GM21825 (cell line): ENCODE measurements around the gene CLEC16A.

ENCODE experiments used
- ATAC-seq: cut with Tn5 transposase; IDR thresholded peaks from one replicate; pipeline ENCODE4 v1.9.1; 2021; ENCODE audit warnings: mild to moderate bottlenecking, moderate library complexity; ENCODE audit not compliant: unreplicated experiment

Gene CLEC16A

DNA sequence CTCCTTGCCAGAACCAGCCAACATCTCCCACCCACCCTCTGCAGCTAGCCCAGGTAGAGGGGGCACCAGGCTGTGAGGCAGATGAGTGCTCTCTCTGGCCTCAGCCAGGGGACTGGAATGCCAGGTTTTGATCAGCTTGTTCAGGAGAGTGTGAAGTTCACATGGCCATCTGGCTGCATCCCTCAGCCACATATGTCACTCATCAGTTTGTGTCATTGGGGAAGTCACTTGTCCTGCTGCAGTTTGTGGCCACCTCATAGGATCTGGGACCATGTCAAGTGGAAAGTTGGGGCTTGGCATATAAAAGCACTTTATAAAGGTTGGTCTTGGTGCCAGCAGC lies 164.1 kb downstream of the CLEC16A start:
- no peak for ATAC-seq

DNA sequence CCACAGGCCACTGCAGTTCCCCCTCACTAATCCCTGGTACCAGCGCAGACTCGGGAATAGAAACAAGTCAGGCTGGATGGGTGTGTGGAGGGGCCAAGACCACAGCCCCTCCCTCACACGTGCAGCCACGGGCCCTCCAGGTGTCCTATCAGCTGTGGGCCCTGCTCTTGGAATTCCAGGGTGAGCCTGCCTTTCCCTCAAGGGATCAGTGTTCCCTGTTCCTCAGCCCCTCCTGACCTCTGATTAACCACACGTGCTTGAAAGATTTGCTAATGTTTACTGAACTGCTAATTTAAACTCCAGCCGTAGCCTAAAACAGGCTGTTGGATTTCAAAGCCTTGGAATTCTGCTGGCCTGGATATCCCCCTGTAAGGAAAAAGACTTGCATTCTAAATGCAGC lies 165.2 kb downstream of the CLEC16A start:
- no peak for ATAC-seq

DNA sequence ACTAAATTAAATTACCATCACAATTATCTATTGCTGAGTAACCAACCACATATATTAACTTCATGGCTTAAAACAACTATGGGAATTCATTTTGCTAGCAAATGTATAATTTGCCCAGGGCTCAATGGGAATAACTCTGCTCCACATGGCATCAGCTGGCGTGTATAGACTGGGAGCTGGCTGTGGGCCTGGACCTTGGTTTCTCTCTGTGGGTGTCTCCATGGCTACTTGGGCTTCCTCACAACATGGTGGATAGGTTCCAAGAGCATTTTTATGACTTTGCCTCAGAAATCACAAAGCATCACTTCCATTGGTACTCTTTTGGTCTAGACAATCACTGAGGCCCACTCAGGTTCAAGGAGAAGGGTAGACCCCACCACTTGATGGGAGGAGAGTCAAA lies 166.8 kb downstream of the CLEC16A start:
- no peak for ATAC-seq

DNA sequence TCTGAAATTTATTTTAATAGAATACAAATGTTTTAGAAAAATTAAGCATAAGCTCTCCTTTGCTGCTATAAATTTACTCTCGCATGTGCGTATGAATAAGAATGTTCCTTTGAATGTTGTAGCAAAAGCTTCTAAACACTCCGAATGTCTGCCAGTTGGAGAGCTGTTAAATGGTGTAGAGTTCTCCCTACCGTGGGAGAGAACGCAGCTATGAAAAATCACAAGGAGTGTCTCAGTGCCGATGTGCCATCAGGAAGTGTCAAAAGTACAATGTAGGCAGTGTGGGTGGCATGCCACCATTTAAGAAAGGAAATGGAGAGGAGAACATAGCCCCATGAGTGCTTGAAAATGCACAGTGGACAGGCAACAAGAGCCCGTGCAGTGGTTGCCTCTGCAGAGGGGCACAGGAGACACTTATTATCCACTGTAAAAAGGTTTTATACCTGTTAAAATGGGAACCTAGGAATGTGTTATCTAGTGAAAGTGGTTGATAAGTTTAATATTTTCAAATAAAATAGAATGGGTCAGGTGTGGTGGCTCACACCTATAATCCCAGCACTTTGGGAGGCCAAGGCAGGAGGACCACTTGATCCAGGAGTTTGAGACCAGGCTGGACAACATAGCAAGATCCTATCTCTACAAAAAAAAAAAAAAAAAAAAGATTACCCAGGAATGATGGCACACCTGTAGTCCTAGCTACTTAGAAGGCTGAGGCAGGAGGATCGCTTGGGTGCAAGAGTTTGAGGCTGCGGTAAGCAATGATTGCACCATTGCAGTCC lies 167.7 kb downstream of the CLEC16A start:
- ATAC-seq, result no peak

DNA sequence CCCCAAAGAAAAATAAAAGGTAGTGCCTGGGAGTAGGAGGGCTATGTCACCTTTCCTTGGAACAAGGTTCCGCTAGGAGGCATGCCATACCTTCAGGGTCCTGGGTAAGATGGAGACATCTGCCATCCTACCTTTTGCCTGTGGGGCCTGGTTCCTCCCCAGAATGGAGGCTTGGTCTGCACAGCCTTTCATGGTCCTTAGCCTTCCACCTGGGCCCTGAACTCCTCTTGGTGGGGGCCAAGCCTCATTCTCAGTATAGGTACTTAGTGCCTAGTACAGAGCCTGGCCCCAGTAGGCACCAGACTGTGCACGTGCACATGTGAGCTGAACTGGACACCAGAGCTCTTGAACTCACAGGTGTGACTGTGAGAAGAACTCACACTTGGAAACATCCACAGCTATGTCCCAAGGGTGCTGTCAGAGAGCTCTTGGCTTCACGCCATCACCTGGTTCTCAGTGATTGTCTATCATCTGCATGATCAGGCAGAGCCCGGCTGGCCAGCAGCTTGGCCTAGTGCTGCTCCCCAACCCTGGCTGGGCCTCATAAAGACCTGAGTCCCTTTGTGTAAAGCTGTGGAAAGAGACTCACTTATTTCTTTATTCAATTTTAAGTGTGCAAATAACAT lies 168.5 kb downstream of the CLEC16A start:
- no peak for ATAC-seq

DNA sequence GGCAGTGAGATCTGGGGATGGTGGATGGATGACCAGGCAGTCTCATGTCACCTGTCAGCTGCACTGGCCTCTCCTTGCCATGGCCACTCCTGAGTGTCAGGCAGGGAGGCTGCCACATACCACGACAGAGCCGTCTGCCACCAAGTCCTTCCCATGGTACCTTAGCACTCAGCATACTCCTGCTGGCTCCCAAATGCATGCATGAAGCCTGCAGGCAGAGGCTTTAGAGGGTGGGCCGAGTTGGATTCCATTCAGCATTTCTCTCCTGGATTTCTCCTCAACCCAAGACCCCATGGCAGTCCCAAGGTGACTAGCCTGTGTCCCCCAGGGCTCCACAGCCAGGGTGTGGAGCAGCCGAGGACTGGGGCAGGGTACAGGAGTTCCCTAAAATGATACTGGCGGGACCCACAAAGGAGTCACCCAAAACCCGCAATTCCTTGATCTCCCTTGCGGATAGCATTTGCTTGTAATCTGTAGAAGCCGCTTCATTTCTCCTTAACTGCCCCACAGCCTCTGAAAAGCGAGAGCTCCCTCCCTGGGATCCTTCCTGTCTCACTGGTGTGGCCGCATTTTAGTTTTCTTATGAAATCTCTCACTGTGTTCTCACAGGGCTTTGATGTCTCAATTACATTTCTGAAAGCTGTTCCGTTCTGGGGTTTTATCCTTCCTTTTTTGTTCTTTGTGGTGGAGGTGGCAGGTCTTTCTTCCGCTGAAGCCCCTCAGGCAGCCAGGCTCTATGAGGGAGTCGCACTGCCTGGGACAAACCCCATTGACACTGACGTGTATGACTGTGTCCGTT lies 170.2 kb downstream of the CLEC16A start:
- ATAC-seq, result no peak

DNA sequence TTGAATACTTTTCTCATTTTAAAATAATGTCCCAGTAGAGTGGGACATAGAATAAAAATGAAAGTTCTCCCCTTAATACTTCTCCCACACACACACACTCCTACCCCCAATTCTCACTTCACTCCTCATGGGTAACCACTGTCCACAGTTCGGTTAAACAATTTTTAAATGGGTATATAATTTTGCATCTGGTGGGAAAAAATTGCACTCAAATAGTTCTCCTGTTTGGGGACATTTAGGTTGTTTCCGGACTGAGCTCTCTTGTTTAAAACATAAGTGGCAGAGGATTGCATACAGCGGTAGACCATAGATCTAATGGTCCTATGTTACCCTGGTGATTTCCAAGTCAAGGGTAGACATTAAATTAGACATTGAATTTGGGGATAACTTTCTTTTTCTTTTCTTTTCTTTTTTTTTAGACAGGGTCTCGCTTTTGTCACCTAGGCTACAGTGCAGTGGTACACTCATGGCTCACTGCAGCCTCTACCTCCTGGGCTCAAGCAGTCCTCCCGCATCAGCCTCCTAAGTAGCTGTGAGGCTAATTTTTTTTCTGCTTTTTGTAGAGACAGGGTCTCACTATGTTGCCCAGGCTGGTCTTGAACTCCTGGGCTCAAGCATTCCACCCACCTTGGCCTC lies 173.3 kb downstream of the CLEC16A start:
- no peak for ATAC-seq

DNA sequence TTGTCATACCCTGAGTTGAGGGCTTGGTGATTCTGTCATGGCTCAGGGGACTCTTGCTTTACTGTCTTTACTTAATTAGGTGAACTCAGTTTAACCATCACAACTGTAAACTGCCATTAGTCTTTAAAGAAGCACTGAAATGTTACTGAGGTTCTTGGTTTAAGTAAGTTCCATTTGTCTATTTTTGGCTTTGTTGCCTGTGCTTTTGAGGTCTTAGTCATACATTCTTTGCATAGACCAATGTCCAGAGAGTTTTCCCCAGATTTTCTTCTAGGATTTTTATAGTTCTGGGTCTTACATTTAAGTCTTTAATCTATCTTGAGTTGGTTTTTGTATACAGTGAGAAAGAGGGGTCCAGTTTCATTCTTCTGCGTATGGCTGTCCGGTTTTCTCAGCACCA lies 174.1 kb downstream of the CLEC16A start:
- no peak for ATAC-seq

DNA sequence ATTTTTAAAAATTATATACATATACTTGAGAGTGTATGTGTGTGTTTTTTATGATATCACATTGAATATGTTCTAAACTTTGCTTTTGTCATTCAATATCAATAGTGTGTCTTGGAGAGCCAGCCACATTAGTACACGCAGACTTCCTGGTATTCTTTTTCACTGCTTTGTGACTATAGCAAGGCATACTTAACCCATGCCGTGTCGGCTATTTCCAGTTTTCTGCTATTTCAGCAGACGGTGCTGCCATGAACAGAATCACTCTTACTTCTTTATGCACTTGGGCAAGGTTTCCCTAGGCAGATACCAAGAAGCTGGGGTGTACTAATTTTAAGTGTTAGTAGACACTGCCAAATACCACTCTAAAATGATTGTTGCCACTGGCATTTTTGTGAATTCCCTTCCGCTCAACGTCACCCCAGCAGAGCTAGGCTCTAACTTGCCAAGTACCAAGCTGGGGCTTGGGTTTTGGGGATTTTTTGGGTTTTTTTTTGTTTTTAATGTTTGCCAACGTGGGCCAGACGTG lies 176.8 kb downstream of the CLEC16A start:
- ATAC-seq, result no peak

DNA sequence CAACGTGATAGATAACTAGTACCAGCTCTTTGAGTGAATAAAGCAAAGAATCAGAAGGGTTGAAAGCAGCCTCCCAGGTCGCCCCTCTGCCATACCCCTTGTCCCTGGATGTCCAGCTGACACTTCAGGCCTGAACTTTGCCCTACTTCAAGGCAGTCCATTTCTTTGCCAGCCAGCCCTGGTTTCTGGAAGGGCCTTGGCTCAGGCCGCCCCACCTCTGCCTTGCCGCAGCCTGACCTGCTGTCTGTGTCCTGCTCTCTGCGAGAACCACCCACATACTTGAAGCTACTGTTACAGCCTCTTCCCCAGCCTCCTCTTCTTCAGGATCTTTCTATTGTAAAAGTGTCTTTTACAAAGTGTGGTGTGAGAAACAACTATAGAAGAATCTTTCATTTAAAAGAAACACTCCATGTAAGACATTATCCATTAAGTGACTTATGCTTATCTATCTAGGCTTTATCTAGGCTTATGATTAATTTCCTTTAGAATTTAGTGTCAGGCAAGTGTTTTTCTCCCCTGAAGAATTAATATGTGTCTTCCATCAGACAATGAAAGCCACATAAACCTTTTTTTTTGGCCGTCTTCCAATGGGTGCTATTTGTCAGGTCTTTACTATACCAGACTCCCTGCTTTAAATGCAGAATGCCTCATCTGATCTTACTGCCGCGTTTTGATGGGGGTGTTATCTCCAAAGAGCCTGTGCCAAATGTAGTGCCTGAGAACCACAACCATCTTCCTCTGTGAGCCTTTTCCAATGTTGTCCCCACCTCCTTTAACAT lies 177.7 kb downstream of the CLEC16A start:
- no peak for ATAC-seq

DNA sequence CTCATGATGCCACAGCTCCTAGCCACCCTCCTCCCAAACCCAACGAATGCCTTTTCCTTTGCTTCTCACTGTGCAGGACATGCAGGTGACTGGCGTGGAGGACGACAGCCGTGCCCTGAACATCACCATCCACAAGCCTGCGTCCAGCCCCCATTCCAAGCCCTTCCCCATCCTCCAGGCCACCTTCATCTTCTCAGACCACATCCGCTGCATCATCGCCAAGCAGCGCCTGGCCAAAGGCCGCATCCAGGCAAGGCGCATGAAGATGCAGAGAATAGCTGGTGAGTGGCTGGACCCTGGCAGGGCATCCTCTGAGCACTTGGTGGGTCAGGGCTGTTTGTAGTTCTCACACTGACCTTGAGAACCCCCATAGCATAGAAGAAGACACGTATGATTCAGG lies 179.3 kb downstream of the CLEC16A start:
- ATAC-seq, result no peak

DNA sequence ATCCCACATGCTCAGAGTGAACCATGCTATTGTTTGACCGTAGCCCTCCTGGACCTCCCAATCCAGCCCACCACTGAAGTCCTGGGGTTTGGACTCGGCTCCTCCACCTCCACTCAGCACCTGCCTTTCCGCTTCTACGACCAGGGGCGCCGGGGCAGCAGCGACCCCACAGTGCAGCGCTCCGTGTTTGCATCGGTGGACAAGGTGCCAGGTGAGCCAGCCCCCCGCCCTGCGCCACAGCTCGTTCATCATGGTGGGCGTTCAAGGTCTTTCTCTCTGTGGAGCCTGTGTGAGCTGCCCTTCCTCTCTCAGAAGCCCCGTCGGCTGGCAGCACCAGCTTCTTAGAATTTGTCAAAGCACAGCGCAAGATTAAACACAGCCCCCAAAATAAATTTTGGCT lies 181.6 kb downstream of the CLEC16A start:
- ATAC-seq, result no peak

DNA sequence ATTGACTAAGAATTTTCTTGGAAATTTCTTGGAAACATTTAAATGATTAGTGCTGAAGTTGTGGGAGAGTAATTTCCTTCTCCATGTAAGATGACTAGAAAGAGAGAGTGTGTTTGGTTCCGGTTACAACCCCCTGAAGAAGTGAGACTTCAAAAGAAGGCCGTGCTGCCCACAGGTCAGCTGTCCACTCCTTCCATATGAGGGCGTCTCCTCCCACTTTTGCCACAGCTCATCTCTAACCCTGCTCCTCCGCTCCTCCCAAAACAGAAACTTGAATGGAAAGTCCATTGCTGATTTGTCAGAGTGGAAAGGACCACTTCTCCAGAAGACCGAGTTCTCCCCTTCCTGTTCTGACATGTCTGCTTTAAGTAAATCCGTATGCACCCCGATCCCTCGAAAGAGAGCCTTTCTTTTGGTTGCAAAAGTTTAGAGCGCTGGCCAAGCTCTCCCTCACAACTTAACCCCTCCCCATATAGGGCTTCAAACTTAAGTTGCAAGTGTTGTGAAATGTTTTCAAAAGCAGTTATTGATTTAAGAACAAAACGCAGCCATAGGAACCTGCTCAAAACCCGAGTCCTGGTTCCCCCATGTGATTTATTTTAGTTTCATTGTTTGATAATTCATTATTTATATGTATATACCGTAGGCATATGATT lies 182.2 kb downstream of the CLEC16A start:
- ATAC-seq, result no peak

DNA sequence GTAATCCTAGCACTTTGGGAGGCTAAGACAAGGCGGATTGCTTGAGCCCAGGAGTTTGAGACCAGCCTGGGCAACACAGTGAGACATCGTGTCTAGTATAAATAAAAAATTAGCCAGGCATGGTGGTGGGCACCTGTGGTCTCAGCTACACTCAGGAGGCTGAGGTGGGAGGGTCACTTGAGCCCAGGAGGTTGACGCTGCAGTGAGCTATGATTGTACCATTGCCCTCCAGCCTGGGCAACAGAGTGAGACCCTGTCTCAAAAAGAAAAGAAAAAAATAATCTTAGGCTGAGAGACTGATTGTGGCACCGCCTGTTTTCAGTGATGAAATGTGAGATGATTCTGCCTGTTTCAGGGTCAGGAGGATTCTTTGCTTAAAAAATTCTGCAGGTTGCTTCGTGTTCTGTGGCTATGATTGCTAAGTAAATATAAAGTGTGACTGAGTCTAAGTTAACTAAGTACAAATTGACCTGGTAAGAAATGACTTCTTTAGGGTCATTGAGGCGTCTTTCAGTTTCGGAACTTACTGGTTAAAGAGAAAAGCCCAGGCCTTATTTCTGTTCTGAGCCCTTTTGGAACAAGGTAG lies 183.3 kb downstream of the CLEC16A start:
- ATAC-seq, result no peak

DNA sequence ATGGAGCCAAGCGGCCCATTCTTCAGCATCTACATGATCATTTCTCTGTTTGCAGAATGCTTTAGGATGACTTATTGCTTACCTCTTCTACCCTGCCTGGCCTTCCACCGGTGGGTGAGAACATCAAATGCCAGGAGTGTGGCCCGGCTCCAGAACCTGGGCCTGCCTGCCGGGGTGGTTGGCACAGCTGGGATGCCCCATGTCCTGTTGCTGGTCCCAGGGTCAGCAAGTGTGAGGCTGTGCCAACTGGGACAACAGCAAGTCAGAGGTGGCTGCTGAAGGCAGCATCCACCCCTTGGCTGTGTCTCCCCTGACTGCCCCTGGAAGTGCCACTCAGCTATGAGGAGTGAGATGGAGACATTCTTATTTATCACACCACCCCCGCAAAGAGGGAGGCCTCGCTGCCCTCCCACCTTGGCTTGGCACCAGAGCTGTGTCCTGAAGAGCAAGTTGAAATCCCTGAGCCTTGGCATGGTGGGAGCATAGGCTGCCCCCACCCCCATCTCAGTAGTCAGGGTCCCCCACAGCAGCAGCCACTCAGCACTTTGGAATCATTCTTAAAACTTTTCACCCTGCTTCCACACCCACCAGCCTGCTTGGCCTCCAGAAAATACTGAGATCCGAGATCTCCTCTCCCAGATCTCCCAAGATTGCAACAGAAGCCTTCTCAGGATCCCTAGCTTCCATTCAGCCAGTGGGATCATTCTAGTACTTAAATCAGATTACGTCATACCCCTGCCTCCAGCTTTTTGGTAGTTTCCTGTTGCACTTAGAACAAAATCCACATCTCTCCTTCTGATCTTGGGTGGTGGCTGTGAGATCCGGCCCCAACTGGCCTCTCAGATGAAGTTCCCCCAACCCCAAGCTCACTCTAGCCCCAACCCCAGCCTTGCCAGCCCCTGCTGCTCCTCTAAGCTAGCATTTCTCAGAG lies 184.1 kb downstream of the CLEC16A start:
- no peak for ATAC-seq

DNA sequence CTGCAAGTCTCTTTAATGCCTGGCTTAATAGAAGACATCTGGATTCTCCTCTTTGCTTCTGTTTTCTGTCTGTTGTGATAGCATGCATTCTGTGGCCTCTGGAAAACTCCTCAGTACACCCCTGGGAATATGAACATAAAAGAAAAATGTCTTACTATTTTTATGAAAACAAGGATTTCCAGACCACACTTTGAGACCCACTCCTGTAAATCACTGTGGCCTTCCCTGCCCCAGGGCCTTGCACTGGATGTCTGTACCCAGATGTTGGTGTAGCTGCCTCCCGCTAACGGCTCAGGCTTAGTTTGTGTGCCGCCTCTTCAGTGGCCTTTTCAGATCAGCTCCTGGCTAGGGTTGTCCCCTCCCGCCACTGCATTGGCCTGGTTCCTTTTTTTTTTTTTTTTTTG lies 185.0 kb downstream of the CLEC16A start:
- ATAC-seq, result no peak

DNA sequence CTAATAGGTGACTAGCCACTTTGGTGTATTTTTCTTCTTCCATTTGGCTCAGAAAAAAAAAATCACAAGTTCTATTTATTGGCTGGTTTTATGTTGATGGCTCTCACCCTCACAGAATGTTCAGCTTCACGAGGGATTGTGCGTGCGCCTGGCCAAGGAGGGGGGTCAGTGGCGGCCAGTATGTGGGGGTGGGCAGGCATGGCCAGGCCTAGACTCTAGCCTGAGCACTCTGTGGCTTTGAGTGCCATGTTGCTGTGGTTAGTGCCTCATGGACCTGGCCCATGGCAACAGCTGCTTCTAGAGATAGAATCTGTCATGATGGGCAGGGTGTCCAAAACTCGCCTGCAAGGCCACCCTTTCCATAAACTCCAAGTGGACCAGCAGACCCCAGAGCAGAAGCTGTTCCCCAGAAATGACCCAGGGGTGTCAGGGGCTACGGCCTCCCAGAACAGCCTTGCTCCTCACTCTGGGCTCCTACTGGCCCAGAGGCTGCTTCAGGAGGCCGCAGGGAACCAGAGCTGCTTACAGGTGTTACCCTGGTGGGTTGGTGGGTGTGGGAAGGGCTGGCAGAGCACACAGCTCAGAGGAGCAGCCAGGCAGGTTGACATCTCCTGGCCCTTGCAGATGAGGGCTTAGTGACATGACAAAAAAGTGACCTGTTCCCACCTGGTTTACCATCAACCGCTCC lies 186.8 kb downstream of the CLEC16A start:
- ATAC-seq, result no peak

DNA sequence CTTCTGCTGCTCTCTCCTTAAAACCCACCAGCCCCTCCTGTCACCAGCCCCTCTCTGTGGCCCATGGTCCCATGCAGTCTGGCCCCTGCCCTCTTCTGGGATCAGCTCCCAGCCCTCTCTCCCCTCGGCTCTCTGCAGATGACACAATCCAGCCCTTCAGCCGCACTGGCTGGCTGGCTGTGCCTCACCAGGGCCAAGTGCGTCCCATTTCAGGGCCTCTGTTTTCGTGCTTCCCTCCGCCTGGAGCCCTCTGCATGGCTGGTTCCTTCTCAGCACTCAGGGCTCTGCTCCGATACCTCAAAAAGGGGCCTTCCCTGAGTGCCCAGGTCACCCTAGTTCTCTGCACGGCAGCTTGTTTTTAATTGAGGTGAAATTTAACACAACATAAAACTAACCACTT lies 187.3 kb downstream of the CLEC16A start:
- ATAC-seq, result no peak
